CMK (cell line): ENCODE measurements around the gene SLC1A2.

Experiments
- DNase-seq: peaks from one replicate; pipeline ENCODE4 v3.0.0-alpha.2; 2010; ENCODE audit warnings: low read depth

Gene SLC1A2

GRCh38 chr11:35271031-35271430 is 148.3 kb downstream of the SLC1A2 start:
- DNase-seq = no peak

GRCh38 chr11:35270342-35270741 is 149.0 kb downstream of the SLC1A2 start:
- DNase-seq = no peak

- no peak for DNase-seq
Observed at GRCh38 chr11:35267504-35267903, 151.9 kb downstream of the SLC1A2 start.

- DNase-seq = peak; percentile 17
Observed at GRCh38 chr11:35265755-35266454, 153.5 kb downstream of the SLC1A2 start.

GRCh38 chr11:35262735-35263134 is 156.6 kb downstream of the SLC1A2 start:
- no peak for DNase-seq

- DNase-seq = no peak
Observed at GRCh38 chr11:35262056-35262455, 157.3 kb downstream of the SLC1A2 start.

GRCh38 chr11:35261197-35261596 is 158.2 kb downstream of the SLC1A2 start:
- no peak for DNase-seq

GRCh38 chr11:35260342-35260985 is 158.9 kb downstream of the SLC1A2 start:
- no peak for DNase-seq

GRCh38 chr11:35259529-35259928 is 159.8 kb downstream of the SLC1A2 start:
- no peak for DNase-seq

GRCh38 chr11:35257281-35257680 is 162.1 kb downstream of the SLC1A2 start:
- no peak for DNase-seq

- DNase-seq = no peak
Observed at GRCh38 chr11:35256296-35256695, 163.1 kb downstream of the SLC1A2 start.

GRCh38 chr11:35255514-35255913 is 163.8 kb downstream of the SLC1A2 start:
- no peak for DNase-seq

- no peak for DNase-seq
Observed at GRCh38 chr11:35253237-35253636, 166.1 kb downstream of the SLC1A2 start.

GRCh38 chr11:35250621-35251020 is 168.7 kb downstream of the SLC1A2 start:
- DNase-seq = no peak

GRCh38 chr11:35250192-35250591 is 169.2 kb downstream of the SLC1A2 start:
- no peak for DNase-seq

GRCh38 chr11:35248558-35249323 is 170.6 kb downstream of the SLC1A2 start:
- DNase-seq = no peak

- DNase-seq = no peak
Observed at GRCh38 chr11:35247863-35248262, 171.5 kb downstream of the SLC1A2 start.

GRCh38 chr11:35247428-35247827 is 171.9 kb downstream of the SLC1A2 start:
- DNase-seq = no peak

- no peak for DNase-seq
Observed at GRCh38 chr11:35246745-35247144, 172.6 kb downstream of the SLC1A2 start.

GRCh38 chr11:35245786-35246185 is 173.6 kb downstream of the SLC1A2 start:
- DNase-seq = no peak

GRCh38 chr11:35245056-35245455 is 174.3 kb downstream of the SLC1A2 start:
- DNase-seq = no peak

GRCh38 chr11:35243774-35244173 is 175.6 kb downstream of the SLC1A2 start:
- no peak for DNase-seq
